ENCODE data around the gene TSHZ2.
A peak's percentile ranks its signal among the peaks of the same experiment; 100 is the strongest.

Gene TSHZ2

GRCh38 chr20:53070706-53071392 is 98.7 kb downstream of the TSHZ2 start:
- DNase-seq = no peak

GRCh38 chr20:53071833-53072232 is 99.7 kb downstream of the TSHZ2 start:
- no peak for DNase-seq

GRCh38 chr20:53072923-53073579 is 100.9 kb downstream of the TSHZ2 start:
- no peak for DNase-seq

GRCh38 chr20:53073636-53074415 is 101.7 kb downstream of the TSHZ2 start:
- no peak for DNase-seq

GRCh38 chr20:53074811-53075314 is 102.7 kb downstream of the TSHZ2 start:
- DNase-seq = no peak

- no peak for DNase-seq
Observed at GRCh38 chr20:53076668-53077067, 104.5 kb downstream of the TSHZ2 start.

- DNase-seq = peak; percentile 16
Observed at GRCh38 chr20:53077373-53078205, 105.4 kb downstream of the TSHZ2 start.

- no peak for DNase-seq
Observed at GRCh38 chr20:53078761-53079160, 106.6 kb downstream of the TSHZ2 start.

GRCh38 chr20:53079261-53079691 is 107.1 kb downstream of the TSHZ2 start:
- no peak for DNase-seq

- no peak for DNase-seq
Observed at GRCh38 chr20:53079828-53080686, 107.9 kb downstream of the TSHZ2 start.

GRCh38 chr20:53080687-53080962 is 108.5 kb downstream of the TSHZ2 start:
- no peak for DNase-seq

GRCh38 chr20:53080969-53081871 is 109.1 kb downstream of the TSHZ2 start:
- DNase-seq = peak; percentile 22

GRCh38 chr20:53081916-53082863 is 110.0 kb downstream of the TSHZ2 start:
- no peak for DNase-seq

GRCh38 chr20:53083411-53083810 is 111.3 kb downstream of the TSHZ2 start:
- DNase-seq = no peak

GRCh38 chr20:53084408-53084997 is 112.3 kb downstream of the TSHZ2 start:
- no peak for DNase-seq

- no peak for DNase-seq
Observed at GRCh38 chr20:53085720-53086119, 113.6 kb downstream of the TSHZ2 start.

- no peak for DNase-seq
Observed at GRCh38 chr20:53087037-53087777, 115.0 kb downstream of the TSHZ2 start.

- no peak for DNase-seq
Observed at GRCh38 chr20:53088786-53089185, 116.6 kb downstream of the TSHZ2 start.

Data from stimulated activated CD4-positive, alpha-beta T cell treated with anti-CD3 and anti-CD28 coated beads, Interleukin-12 subunit alpha, Interleukin-12 subunit beta, amount 100 ng/mL, for 4 hours (primary cell).